ENCODE data around the gene FNBP1.
"Not testable (repeated sequence)": the region's sequence is repeated elsewhere in the genome, so short reads cannot be mapped to it uniquely, and the experiment has no call there.

Gene FNBP1

DNA sequence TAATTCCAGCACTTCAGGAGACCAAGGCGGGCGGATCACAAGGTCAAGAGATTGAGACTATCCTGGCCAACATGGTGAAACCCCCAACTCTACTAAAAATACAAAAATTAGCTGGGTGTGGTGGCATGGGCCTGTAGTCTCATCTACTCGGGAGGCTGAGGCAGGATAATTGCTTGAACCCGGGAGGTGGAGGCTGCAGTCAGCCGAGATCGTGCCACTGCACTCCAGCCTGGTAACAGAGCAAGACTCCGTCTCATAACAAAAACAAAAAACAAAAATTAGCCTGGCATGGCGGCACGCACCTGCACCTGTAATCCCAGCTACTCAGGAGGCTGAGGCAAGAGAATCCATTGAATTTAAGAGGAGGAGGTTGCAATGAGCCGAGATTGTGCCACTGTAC, 33.4 kb downstream of the FNBP1 start:
- ATAC-seq = not testable (repeated sequence)

DNA sequence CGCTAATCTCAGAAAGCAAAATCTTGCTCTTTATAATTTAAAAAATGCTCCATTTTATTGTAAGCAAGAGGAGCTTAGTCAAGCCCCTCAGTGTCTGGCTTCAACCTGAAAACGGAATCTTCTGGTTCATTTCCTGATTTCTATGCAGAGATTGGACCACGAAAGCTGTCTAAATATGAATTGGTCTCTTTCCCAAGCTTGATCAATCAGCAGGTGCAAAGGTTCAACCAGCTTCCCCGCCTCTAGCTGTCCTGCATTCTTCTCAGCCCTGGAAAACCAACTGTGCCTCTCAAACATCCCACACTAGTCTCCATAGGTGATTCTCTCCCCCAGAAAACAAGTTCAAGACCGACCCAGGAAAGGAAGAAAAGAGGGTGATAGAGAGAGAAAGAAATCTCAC, 34.5 kb downstream of the FNBP1 start:
- TF ChIP-seq OSR1 (CRISPR knock-in tag; IDR thresholded peaks at IDR 0.05) (no peak), GLIS3 (CRISPR knock-in tag; IDR thresholded peaks at IDR 0.05) (no peak), TOX (CRISPR knock-in tag; IDR thresholded peaks at IDR 0.05; ENCODE audit: borderline replicate concordance) (no peak), ZNF70 (CRISPR knock-in tag; IDR thresholded peaks at IDR 0.05) (no peak), ZFP30 (CRISPR knock-in tag; IDR thresholded peaks at IDR 0.05) (no peak), ZC3H10 (CRISPR knock-in tag; IDR thresholded peaks at IDR 0.05) (no peak)
- no peak for ATAC-seq

DNA sequence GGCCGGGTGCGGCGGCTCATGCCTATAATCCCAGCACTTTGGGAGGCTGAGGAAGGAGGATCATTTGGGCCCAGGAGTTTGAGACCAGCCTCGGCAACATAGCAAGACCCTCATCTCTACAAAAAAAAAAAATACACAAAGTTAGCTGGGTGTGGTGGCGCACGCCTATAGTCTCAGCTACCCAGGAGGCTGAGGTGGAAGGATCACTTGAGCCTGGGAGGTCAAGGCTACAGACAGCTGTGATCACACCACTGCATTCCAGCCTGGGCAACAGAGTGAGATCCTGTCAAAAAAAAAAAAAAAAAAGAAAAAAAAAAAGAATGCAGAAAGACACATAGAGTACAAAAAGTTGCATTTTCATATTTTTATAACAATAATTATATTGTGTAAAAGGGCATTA, 36.0 kb downstream of the FNBP1 start:
- ATAC-seq = not testable (repeated sequence)

DNA sequence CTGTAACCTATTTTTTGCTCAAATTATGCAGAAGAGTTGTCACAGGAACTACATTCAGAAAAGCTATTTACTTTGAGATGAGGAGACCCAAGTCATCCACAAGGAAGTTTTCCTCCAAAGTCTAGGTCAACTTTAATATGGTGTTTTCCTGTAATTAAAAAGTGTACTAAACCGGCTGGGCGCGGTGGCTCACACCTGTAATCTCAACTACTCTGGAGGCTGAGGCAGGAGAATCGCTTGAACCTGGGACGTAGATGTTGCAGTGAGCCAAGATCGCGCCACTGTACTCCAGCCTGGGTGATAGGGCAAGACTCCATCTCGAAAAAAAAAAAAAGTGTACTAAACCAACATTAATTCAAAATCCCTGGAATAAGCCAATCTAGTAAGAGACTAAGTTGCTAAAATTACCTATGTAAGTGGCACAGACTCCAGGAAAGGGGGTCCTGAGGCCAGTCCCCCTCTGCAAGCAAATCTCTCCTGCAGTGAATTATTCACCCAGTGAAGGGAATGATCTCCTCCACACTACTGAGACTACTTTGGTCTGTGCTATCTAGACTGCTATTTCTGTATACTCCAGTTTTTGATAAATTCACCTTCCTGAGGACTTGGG, 38.9 kb downstream of the FNBP1 start:
- no peak for ATAC-seq
- TF ChIP-seq TOX (CRISPR knock-in tag; IDR thresholded peaks at IDR 0.05; ENCODE audit: borderline replicate concordance) (no peak), ZFP3 (CRISPR knock-in tag; IDR thresholded peaks at IDR 0.05) (no peak), RARB (CRISPR knock-in tag; IDR thresholded peaks at IDR 0.05) (no peak)

DNA sequence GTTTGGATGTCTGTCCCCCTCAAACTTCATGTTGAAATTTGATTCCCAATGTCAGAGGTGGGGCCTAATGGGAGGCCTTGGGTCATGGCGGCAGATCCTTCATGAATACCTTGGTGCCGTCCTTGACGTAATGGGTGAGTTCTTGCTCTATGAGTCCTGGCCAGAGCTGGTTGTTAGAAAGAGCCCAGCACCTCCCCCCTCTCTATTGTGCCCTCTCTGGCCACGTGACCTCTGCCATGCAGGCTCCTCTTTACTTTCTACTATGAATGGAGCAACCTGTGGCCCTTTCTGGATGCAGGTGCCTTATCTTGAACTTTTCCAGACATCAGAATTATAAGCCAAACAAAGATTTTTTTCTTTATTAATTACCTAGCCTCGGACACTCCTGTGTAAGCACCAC, 40.7 kb downstream of the FNBP1 start:
- TF ChIP-seq ESRRG (CRISPR knock-in tag; IDR thresholded peaks at IDR 0.05) (no peak), ZFP30 (CRISPR knock-in tag; IDR thresholded peaks at IDR 0.05) (no peak), PPARA (CRISPR knock-in tag; IDR thresholded peaks at IDR 0.05; ENCODE audit: borderline replicate concordance) (no peak), ZC3H10 (CRISPR knock-in tag; IDR thresholded peaks at IDR 0.05) (no peak), GLIS3 (CRISPR knock-in tag; IDR thresholded peaks at IDR 0.05) (no peak), CSDC2 (CRISPR knock-in tag; IDR thresholded peaks at IDR 0.05) (no peak), TCF4 (CRISPR knock-in tag; IDR thresholded peaks at IDR 0.05; ENCODE audit: borderline replicate concordance) (no peak), RARB (CRISPR knock-in tag; IDR thresholded peaks at IDR 0.05) (no peak), ZNF565 (CRISPR knock-in tag; conservative IDR thresholded peaks at IDR 0.05; ENCODE audit: low read depth) (no peak), OSR1 (CRISPR knock-in tag; IDR thresholded peaks at IDR 0.05) (no peak), BACH2 (CRISPR knock-in tag; IDR thresholded peaks at IDR 0.05; ENCODE audit: borderline replicate concordance) (no peak), ISL1 (CRISPR knock-in tag; IDR thresholded peaks at IDR 0.05) (no peak)
- TF ChIP-seq, protein P1, sequence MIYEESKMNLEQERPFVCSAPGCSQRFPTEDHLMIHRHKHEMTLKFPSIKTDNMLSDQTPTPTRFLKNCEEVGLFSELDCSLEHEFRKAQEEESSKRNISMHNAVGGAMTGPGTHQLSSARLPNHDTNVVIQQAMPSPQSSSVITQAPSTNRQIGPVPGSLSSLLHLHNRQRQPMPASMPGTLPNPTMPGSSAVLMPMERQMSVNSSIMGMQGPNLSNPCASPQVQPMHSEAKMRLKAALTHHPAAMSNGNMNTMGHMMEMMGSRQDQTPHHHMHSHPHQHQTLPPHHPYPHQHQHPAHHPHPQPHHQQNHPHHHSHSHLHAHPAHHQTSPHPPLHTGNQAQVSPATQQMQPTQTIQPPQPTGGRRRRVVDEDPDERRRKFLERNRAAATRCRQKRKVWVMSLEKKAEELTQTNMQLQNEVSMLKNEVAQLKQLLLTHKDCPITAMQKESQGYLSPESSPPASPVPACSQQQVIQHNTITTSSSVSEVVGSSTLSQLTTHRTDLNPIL (CRISPR knock-in tag; IDR thresholded peaks at IDR 0.05; ENCODE audit: low read depth) = no peak
- TF ChIP-seq, protein P2, sequence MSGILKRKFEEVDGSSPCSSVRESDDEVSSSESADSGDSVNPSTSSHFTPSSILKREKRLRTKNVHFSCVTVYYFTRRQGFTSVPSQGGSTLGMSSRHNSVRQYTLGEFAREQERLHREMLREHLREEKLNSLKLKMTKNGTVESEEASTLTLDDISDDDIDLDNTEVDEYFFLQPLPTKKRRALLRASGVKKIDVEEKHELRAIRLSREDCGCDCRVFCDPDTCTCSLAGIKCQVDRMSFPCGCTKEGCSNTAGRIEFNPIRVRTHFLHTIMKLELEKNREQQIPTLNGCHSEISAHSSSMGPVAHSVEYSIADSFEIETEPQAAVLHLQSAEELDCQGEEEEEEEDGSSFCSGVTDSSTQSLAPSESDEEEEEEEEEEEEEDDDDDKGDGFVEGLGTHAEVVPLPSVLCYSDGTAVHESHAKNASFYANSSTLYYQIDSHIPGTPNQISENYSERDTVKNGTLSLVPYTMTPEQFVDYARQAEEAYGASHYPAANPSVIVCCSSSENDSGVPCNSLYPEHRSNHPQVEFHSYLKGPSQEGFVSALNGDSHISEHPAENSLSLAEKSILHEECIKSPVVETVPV (CRISPR knock-in tag; IDR thresholded peaks at IDR 0.05) = no peak
- TF ChIP-seq, protein P3, sequence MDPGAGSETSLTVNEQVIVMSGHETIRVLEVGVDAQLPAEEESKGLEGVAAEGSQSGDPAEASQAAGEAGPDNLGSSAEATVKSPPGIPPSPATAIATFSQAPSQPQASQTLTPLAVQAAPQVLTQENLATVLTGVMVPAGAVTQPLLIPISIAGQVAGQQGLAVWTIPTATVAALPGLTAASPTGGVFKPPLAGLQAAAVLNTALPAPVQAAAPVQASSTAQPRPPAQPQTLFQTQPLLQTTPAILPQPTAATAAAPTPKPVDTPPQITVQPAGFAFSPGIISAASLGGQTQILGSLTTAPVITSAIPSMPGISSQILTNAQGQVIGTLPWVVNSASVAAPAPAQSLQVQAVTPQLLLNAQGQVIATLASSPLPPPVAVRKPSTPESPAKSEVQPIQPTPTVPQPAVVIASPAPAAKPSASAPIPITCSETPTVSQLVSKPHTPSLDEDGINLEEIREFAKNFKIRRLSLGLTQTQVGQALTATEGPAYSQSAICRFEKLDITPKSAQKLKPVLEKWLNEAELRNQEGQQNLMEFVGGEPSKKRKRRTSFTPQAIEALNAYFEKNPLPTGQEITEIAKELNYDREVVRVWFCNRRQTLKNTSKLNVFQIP (CRISPR knock-in tag; IDR thresholded peaks at IDR 0.05; ENCODE audit: borderline replicate concordance, low read depth) = no peak
- TF ChIP-seq, protein P4, sequence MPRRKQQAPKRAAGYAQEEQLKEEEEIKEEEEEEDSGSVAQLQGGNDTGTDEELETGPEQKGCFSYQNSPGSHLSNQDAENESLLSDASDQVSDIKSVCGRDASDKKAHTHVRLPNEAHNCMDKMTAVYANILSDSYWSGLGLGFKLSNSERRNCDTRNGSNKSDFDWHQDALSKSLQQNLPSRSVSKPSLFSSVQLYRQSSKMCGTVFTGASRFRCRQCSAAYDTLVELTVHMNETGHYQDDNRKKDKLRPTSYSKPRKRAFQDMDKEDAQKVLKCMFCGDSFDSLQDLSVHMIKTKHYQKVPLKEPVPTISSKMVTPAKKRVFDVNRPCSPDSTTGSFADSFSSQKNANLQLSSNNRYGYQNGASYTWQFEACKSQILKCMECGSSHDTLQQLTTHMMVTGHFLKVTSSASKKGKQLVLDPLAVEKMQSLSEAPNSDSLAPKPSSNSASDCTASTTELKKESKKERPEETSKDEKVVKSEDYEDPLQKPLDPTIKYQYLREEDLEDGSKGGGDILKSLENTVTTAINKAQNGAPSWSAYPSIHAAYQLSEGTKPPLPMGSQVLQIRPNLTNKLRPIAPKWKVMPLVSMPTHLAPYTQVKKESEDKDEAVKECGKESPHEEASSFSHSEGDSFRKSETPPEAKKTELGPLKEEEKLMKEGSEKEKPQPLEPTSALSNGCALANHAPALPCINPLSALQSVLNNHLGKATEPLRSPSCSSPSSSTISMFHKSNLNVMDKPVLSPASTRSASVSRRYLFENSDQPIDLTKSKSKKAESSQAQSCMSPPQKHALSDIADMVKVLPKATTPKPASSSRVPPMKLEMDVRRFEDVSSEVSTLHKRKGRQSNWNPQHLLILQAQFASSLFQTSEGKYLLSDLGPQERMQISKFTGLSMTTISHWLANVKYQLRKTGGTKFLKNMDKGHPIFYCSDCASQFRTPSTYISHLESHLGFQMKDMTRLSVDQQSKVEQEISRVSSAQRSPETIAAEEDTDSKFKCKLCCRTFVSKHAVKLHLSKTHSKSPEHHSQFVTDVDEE (CRISPR knock-in tag; IDR thresholded peaks at IDR 0.05) = no peak
- no peak for ATAC-seq

Data from SK-N-SH treated with all-trans-retinoic acid at 6 μM for 48 hours (cell line).